AG04449 (cell line): ENCODE measurements around the gene SPCS1.
"Not testable (repeated sequence)": the region's sequence is repeated elsewhere in the genome, so short reads cannot be mapped to it uniquely, and the experiment has no call there.

Experiments
- CTCF ChIA-PET: fragments of 350-600 bp; formaldehyde crosslinking; extraction: SDS; loops from one replicate; lab custom pipeline; 2021; ENCODE audit warnings: antibody characterized with exemption; lab: Yijun Ruan, JAX
- POLR2A ChIA-PET: fragments of 400-600, 350-600 bp; formaldehyde crosslinking; extraction: SDS; loops from one replicate; lab custom pipeline; 2020; ENCODE audit warnings: antibody characterized with exemption, inconsistent platforms; lab: Yijun Ruan, JAX
- DNase-seq: peaks from one replicate; pipeline ENCODE4 v3.0.0-alpha.2; 2010; ENCODE audit warnings: low read depth, low spot score
- H3K4me3 ChIP-seq: 2 replicates; pipeline ENCODE4 v1.5.1; 2011; ENCODE audit warnings: low read depth, mild to moderate bottlenecking, control low read depth, low read length
- TF ChIP-seq, protein P1 (sequence below): IDR thresholded peaks from one replicate; pipeline ENCODE4 v1.5.1; 2011; ENCODE audit warnings: mild to moderate bottlenecking, moderate library complexity, low read length, control low read depth, inconsistent platforms; ENCODE audit not compliant: insufficient read depth; ENCODE audit errors: missing control alignments

SPCS1 gene

GRCh38 chr3:52705688-52706686 lies at the start of gene SPCS1, which contains the start of gene GLT8D1:
SPCS1 (plus strand) TSS chr3:52706106; CDS start chr3:52706247, 141 bp downstream.
GLT8D1 (minus strand) TSS chr3:52705791; CDS start chr3:52700460, 5,331 bp downstream.
- no peak for DNase-seq
- ChIA-PET CTCF (interaction anchor here (1.2 to 2.1 kb wide), 3 partner anchors 11 to 278 kb away, joined by 3 to 7 read pairs (median 3); no protein-coding TSS in a partner anchor), POLR2A (interaction anchor here (1.1 to 1.5 kb wide), 4 partner anchors 10 to 21 kb away, joined by 3 to 5 read pairs (median 4); no protein-coding TSS in a partner anchor)
- H3K4me3 ChIP-seq = peak within 1 kb of the TSS; percentile 99
- TF ChIP-seq, protein P1, sequence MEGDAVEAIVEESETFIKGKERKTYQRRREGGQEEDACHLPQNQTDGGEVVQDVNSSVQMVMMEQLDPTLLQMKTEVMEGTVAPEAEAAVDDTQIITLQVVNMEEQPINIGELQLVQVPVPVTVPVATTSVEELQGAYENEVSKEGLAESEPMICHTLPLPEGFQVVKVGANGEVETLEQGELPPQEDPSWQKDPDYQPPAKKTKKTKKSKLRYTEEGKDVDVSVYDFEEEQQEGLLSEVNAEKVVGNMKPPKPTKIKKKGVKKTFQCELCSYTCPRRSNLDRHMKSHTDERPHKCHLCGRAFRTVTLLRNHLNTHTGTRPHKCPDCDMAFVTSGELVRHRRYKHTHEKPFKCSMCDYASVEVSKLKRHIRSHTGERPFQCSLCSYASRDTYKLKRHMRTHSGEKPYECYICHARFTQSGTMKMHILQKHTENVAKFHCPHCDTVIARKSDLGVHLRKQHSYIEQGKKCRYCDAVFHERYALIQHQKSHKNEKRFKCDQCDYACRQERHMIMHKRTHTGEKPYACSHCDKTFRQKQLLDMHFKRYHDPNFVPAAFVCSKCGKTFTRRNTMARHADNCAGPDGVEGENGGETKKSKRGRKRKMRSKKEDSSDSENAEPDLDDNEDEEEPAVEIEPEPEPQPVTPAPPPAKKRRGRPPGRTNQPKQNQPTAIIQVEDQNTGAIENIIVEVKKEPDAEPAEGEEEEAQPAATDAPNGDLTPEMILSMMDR = no peak

GRCh38 chr3:52660046-52660445 lies 45.9 kb upstream of the SPCS1 start:
- POLR2A ChIA-PET = no interaction called here
- TF ChIP-seq, protein P1 = no peak
- H3K4me3 ChIP-seq = no peak overlapping the region
- CTCF ChIA-PET = interaction anchor here (0.6 kb wide), 1 partner anchor 9 kb away, joined by 3 read pairs; no protein-coding TSS in a partner anchor
- DNase-seq = no peak

DNA sequence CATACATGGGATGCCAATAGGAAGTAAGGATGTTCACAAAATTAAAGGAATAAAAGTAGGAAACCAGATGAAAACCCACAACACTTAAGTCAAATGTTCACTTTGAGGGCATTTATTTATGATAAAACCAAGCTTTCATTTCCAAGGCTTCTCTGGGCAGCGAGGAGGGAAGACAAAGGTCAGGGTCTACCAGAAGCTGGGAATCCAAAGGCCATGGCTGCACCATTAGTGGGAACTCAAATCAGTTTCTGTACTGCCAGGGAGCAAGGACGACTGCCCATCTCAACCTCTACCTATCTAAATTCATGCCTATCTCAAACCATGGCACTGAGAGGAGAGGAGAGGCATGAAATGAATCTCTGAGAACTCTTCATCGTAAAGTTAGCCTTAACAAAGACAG lies 42.8 kb upstream of the SPCS1 start:
- ChIA-PET CTCF (interaction anchor here (0.6 to 1.3 kb wide), 2 partner anchors 12 to 183 kb away, joined by 3 to 5 read pairs; no protein-coding TSS in a partner anchor), POLR2A (no interaction called here)
- TF ChIP-seq, protein P1 = no peak

GRCh38 chr3:52670621-52671521 lies 35.0 kb upstream of the SPCS1 start:
- CTCF ChIA-PET = interaction anchor here (1.0 kb wide), 1 partner anchor 10 kb away, joined by 3 read pairs; no protein-coding TSS in a partner anchor
- DNase-seq = peak; percentile 100

More for the DNA sequence above, 42.8 kb upstream of the SPCS1 start:
- H3K4me3 ChIP-seq = no peak overlapping the region
- no peak for DNase-seq

DNA sequence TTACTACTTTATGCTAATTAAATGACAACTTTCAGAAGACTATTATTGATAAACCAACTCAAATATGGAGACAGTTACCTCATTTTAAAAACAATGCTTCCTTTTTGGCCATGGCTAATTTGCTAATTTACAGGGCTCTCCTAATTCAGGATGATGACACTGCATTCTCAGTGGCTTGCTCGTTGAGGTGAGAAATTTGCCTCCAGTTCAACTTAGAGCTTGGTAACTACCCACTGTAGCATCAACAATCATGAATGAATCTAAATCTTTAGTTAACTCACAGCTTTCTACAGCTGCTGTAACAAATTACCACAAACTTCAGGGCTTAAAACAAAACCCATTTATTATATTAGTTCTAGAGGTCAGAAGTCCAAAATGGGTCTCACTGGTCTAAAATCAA lies 34.2 kb upstream of the SPCS1 start:
- TF ChIP-seq, protein P1 = no peak
- no peak for DNase-seq
- no peak overlapping the region for H3K4me3 ChIP-seq
- POLR2A ChIA-PET = interaction anchor here (1.3 to 1.5 kb wide), 2 partner anchors 21 to 136 kb away, joined by 4 to 6 read pairs; no protein-coding TSS in a partner anchor
- CTCF ChIA-PET = interaction anchor here (1.0 to 1.2 kb wide), 2 partner anchors 10 to 243 kb away, joined by 3 read pairs; no protein-coding TSS in a partner anchor

More at GRCh38 chr3:52670621-52671521, 35.0 kb upstream of the SPCS1 start:
- POLR2A ChIA-PET = interaction anchor here (0.7 to 1.5 kb wide), 5 partner anchors 17 to 201 kb away, joined by 3 to 6 read pairs (median 3); no protein-coding TSS in a partner anchor
- no peak overlapping the region; the same call in 1 of the 2 replicates for H3K4me3 ChIP-seq
- TF ChIP-seq, protein P1 = no peak

GRCh38 chr3:52676201-52676600 lies 29.7 kb upstream of the SPCS1 start:
- DNase-seq, CTCF ChIA-PET, POLR2A ChIA-PET, H3K4me3 ChIP-seq: not testable (repeated sequence)
